Chondrocyte (in vitro differentiated cells): ENCODE results near the gene GRM1. TPM values are rescaled to one million over a fixed set of nuclear protein-coding genes. Genes with fewer than 3 reads are reported as not detected.

Experiments
- DNase-seq: peaks from one replicate; pipeline ENCODE4 v3.0.0; 2021; ENCODE audit warnings: mixed read lengths, low spot score
- H3K27ac Mint-ChIP-seq: one replicate; pipeline ENCODE4 v1.8.0; 2021; ENCODE audit warnings: mild to moderate bottlenecking, moderate library complexity, mixed read lengths; ENCODE audit not compliant: unreplicated experiment
- H3K27me3 Mint-ChIP-seq: 2 replicates; pipeline ENCODE4 v1.8.0; 2021; ENCODE audit warnings: low read depth, mixed read lengths
- H3K36me3 Mint-ChIP-seq: 2 replicates; pipeline ENCODE4 v1.8.0; 2021; ENCODE audit warnings: low read depth, mixed read lengths
- H3K4me1 Mint-ChIP-seq: 2 replicates; pipeline ENCODE4 v1.8.0; 2021; ENCODE audit warnings: low read depth, mild to moderate bottlenecking, mixed read lengths
- H3K4me3 Mint-ChIP-seq: one replicate; pipeline ENCODE4 v1.8.0; 2021; ENCODE audit warnings: mild to moderate bottlenecking, moderate library complexity, mixed read lengths; ENCODE audit not compliant: unreplicated experiment
- H3K9me3 Mint-ChIP-seq: 2 replicates; pipeline ENCODE4 v1.8.0; 2021; ENCODE audit warnings: low read depth, mixed read lengths
- total RNA-seq: library from RNA; stranded (reverse); gene quantifications from 3 replicates; pipeline ENCODE4 v1.2.1, GENCODE V29; 2021
- TF ChIP-seq, protein P1 (sequence below): fragments of 200-600 bp; sonication (generic); IDR thresholded peaks from 2 replicates; pipeline ENCODE4 v1.5.0; 2021; ENCODE audit warnings: antibody characterized with exemption, mild to moderate bottlenecking, moderate library complexity

GRM1 gene
- total RNA-seq, 1 donor from 2014 or later: not detected

DNA sequence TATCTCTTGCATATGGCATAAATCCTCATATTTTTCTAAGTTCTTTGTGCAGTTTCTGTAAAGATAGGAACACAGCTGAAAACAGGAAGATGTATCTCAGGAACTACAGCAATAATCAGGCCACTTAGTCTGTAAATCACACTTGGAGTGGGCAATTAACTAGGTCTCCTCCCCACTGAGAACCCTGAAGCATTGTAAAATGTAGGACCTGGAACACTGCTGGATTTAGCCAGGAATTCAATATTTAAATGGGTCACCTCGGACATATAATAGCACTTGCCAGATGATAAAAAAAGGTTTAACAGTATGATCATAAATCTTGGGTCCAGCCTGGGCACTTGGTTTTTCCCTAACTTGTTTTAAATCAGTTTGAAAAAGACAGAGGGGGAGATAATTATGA, 155.0 kb downstream of the GRM1 start:
- Mint-ChIP-seq H3K27me3 (peaks cover 9% of the 10 kb centered on the region), H3K4me3 (no peak overlapping the region), H3K27ac (no peak overlapping the region), H3K36me3 (no peaks in the 10 kb centered on the region), H3K4me1 (no peaks in the 10 kb centered on the region), H3K9me3 (no peaks in the 10 kb centered on the region)
- no peak for DNase-seq
- TF ChIP-seq, protein P1, sequence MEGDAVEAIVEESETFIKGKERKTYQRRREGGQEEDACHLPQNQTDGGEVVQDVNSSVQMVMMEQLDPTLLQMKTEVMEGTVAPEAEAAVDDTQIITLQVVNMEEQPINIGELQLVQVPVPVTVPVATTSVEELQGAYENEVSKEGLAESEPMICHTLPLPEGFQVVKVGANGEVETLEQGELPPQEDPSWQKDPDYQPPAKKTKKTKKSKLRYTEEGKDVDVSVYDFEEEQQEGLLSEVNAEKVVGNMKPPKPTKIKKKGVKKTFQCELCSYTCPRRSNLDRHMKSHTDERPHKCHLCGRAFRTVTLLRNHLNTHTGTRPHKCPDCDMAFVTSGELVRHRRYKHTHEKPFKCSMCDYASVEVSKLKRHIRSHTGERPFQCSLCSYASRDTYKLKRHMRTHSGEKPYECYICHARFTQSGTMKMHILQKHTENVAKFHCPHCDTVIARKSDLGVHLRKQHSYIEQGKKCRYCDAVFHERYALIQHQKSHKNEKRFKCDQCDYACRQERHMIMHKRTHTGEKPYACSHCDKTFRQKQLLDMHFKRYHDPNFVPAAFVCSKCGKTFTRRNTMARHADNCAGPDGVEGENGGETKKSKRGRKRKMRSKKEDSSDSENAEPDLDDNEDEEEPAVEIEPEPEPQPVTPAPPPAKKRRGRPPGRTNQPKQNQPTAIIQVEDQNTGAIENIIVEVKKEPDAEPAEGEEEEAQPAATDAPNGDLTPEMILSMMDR: no peak

DNA sequence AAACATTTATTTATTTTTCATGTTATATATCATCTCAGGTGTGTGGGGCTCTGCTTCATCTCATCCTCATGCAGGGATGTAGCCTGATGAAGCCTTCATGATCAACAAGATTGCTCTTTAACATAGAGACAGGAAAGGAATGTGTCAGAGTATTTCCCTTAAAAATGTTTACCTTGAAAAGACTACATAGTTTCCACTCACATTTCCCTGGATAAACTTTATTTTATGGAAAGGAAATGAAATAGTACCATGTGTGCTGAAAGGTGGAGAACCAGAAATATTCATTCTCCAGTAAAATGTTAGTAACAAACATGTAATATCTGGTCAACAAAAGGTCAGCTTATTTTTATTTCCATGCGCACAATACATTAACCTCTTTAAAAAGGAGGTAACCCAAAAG, 155.8 kb downstream of the GRM1 start:
- Mint-ChIP-seq H3K36me3 (no peaks in the 10 kb centered on the region), H3K27me3 (peaks cover 9% of the 10 kb centered on the region), H3K4me1 (no peaks in the 10 kb centered on the region), H3K9me3 (no peaks in the 10 kb centered on the region), H3K4me3 (no peak overlapping the region), H3K27ac (no peak overlapping the region)
- TF ChIP-seq, protein P1: no peak
- no peak for DNase-seq

DNA sequence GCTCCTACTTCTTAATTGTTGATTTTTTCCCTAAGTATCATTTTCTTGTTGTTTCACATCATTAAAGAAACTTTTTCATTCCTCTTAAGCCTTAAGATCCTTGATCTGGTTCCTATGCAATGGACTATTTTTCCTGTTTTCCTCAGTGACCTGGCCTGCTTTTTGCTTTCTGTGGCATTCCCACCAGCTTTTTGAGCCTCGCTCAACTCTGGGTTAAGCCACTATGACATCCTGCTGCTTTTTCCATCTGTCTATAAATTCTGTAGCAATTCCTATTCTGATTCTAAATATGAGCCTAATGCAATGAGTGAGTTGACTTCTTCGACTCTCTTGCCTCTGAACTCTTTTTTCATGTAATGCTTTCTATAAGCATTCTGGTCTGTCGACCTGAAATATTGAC, 160.3 kb downstream of the GRM1 start:
- DNase-seq: no peak
- TF ChIP-seq, protein P1: no peak
- Mint-ChIP-seq H3K4me1 (no peaks in the 10 kb centered on the region), H3K27me3 (peaks cover 11% of the 10 kb centered on the region), H3K27ac (no peak overlapping the region), H3K9me3 (no peaks in the 10 kb centered on the region), H3K4me3 (no peak overlapping the region), H3K36me3 (no peaks in the 10 kb centered on the region)

DNA sequence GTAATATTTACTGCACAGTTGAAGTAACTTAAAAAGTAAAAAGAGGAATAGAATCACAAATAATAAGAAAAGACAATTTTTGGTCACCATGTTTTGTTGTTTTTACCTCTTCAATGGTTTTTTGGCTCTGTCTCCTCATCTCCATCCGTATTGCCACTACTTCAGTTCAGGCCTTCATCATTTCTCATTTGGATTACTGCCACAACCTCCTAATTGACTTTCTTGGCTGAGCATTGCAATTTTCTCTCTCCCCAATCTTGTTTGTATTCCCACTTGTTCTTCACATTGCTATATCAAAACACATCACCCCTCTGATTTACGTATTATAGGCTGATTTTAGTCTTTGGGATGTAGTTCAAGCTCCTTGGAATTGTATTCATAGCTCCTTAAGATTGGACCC, 161.7 kb downstream of the GRM1 start:
- H3K36me3 Mint-ChIP-seq: no peaks in the 10 kb centered on the region
- H3K9me3 Mint-ChIP-seq: no peaks in the 10 kb centered on the region
- TF ChIP-seq, protein P1: no peak
- peaks cover 11% of the 10 kb centered on the region for H3K27me3 Mint-ChIP-seq
- no peak for DNase-seq
- no peak overlapping the region for H3K4me3 Mint-ChIP-seq
- H3K4me1 Mint-ChIP-seq: no peaks in the 10 kb centered on the region
- no peak overlapping the region for H3K27ac Mint-ChIP-seq

DNA sequence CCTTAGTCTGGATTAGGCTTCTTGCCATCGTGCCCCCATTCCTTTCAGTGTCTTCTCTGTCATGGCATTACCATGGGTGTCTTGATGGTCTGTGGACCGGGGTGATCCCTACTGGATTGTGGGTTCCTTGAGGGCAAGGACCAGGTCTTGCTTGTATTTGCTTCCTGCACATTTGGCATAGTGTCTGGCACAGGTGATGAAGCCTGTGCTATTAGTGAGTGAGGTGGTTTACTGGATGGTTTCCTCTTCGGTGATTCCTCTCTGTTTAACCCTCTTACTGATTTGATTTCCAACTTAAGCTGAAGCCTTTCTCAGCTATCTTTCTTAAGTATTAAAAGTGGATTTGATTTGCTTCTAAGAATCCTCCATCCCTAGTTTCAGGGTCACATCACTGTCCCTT, 162.3 kb downstream of the GRM1 start:
- H3K4me1 Mint-ChIP-seq: no peaks in the 10 kb centered on the region
- no peaks in the 10 kb centered on the region for H3K36me3 Mint-ChIP-seq
- H3K9me3 Mint-ChIP-seq: no peaks in the 10 kb centered on the region

More for the DNA sequence above, 162.3 kb downstream of the GRM1 start:
- DNase-seq: no peak
- H3K27ac Mint-ChIP-seq: no peak overlapping the region
- TF ChIP-seq, protein P1: no peak
- H3K27me3 Mint-ChIP-seq: peaks cover 11% of the 10 kb centered on the region
- H3K4me3 Mint-ChIP-seq: no peak overlapping the region
